WTC11 (cell line): ENCODE measurements around the gene AP1G2.
A peak's percentile ranks its signal among the peaks of the same experiment; 100 is the strongest.

Experiments
- CREB1 ChIP-seq: sonication (generic); formaldehyde crosslinking; IDR thresholded peaks from 2 replicates; pipeline ENCODE4 v1.8.0; 2023; ENCODE audit warnings: mild to moderate bottlenecking, missing genetic modification reagents
- SP1 ChIP-seq: sonication (generic); formaldehyde crosslinking; conservative IDR thresholded peaks from 2 replicates; pipeline ENCODE4 v1.8.1; 2022; ENCODE audit warnings: missing genetic modification reagents
- TF ChIP-seq, protein P1 (sequence below): sonication (generic); formaldehyde crosslinking; IDR thresholded peaks from 2 replicates; pipeline ENCODE4 v1.8.1; 2023; ENCODE audit warnings: mild to moderate bottlenecking, missing genetic modification reagents, moderate library complexity

DNA sequence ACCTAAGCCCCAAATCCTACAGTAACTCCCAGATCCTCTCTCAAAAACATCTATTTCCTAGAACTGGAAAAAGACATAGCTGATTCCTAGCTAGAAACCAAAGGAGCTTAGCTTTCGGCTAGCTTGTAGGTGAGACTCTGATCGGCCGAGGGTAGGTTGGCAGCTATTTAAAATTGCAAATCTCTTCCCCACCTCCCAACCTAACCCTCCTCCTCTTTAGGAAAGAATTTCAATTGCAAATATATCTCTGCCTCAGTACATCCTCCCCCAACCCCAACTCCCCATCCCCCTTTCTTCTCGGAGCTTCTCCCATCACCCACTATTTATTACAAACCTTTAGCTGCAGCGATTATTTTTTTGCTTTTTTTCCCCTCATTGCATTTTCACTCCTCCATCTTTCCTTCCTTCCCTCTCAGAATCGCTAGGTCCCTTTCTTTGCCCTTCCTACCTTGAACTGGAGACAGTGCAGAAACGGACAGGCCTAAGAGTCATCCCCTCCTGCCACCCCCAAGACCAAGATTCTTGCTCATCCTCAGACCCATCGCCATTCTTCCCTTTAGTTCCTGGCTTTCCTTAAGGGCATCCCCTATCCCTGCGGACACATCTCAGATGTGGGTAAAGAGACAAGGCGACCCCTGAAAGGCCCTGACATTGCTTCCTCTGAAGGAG is 29.4 kb downstream of the AP1G2 start:
- TF ChIP-seq, protein P1, sequence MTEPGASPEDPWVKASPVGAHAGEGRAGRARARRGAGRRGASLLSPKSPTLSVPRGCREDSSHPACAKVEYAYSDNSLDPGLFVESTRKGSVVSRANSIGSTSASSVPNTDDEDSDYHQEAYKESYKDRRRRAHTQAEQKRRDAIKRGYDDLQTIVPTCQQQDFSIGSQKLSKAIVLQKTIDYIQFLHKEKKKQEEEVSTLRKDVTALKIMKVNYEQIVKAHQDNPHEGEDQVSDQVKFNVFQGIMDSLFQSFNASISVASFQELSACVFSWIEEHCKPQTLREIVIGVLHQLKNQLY: no peak
- TF ChIP-seq SP1 (CRISPR knock-in tag) (no peak), CREB1 (CRISPR knock-in tag) (peak; percentile 10; the same call in 1 of the 2 replicates)
